ENCODE results near the gene HIGD1A.

The HIGD1A gene

DNA sequence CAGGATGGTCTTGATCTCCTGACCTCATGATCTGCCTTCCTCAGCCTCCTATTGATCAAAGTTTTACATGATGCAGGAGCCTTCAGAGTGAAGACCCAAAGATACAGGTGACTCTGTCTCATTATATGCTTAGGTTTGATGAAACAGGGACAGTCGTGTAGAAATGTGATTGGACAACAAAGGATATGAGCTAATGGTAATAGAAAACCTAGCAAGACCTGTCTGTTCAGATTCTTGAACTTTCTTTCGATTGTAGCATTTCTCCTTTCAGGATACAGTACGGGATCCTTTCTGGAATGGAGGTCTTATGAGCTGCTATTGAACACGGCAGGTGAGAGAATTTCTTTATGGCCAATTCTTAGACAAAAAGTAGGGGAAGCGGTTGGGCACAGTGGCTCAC, 4.9 kb upstream of the HIGD1A start, which contains the start of gene ACKR2:
Gene ACKR2, plus strand, starts transcription at position 244 of the 400 bp plus-strand sequence. CDS start 55,058 bp downstream, outside the sequence.
- no peaks in the 10 kb centered on the region for H3K79me2 ChIP-seq (ENCODE audit: low read length)
- no peaks in the 10 kb centered on the region for H4K20me1 ChIP-seq (ENCODE audit: insufficient read depth, low read length)
- no peak within 1 kb of the TSS for H2AFZ ChIP-seq (ENCODE audit: low read length)
- no peak within 1 kb of the TSS for H3K4me2 ChIP-seq (ENCODE audit: low read depth, low read length)
- DNase-seq, result no peak
- no peak within 1 kb of the TSS for H3K4me3 ChIP-seq (ENCODE audit: low read length)
- no peaks in the 10 kb centered on the region for H3K9me2 ChIP-seq (replicated peaks; ENCODE audit: insufficient read depth, low read length)
- H3F3A ChIP-seq (ENCODE audit: insufficient read depth, low read length), result peaks cover 1% of the 10 kb centered on the region; the same call in 1 of the 2 replicates
- H3K27ac ChIP-seq (ENCODE audit: low read length), result no peak within 1 kb of the TSS
- H3K36me3 ChIP-seq (replicated peaks; ENCODE audit: insufficient read depth, low read length), result no peaks in the 10 kb centered on the region
- H3K4me1 ChIP-seq (ENCODE audit: low read length), result no peaks in the 10 kb centered on the region
- no peaks in the 10 kb centered on the region for H3K27me3 ChIP-seq (replicated peaks; ENCODE audit: insufficient read depth, low read length)
- TF ChIP-seq EZH2phosphoT487 (IDR thresholded peaks at IDR 0.05; ENCODE audit: low read length), result no peak
- no peak for TF ChIP-seq EZH2 (optimal IDR thresholded peaks at IDR 0.05; ENCODE audit: low read depth, low read length)
- TF ChIP-seq, protein P1, sequence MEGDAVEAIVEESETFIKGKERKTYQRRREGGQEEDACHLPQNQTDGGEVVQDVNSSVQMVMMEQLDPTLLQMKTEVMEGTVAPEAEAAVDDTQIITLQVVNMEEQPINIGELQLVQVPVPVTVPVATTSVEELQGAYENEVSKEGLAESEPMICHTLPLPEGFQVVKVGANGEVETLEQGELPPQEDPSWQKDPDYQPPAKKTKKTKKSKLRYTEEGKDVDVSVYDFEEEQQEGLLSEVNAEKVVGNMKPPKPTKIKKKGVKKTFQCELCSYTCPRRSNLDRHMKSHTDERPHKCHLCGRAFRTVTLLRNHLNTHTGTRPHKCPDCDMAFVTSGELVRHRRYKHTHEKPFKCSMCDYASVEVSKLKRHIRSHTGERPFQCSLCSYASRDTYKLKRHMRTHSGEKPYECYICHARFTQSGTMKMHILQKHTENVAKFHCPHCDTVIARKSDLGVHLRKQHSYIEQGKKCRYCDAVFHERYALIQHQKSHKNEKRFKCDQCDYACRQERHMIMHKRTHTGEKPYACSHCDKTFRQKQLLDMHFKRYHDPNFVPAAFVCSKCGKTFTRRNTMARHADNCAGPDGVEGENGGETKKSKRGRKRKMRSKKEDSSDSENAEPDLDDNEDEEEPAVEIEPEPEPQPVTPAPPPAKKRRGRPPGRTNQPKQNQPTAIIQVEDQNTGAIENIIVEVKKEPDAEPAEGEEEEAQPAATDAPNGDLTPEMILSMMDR (IDR thresholded peaks at IDR 0.05; ENCODE audit: low read length), result no peak
- no peaks in the 10 kb centered on the region for H3K9me3 ChIP-seq (replicated peaks; ENCODE audit: insufficient read depth, low read length)
- no peak within 1 kb of the TSS for H3K9ac ChIP-seq (ENCODE audit: low read length)

DNA sequence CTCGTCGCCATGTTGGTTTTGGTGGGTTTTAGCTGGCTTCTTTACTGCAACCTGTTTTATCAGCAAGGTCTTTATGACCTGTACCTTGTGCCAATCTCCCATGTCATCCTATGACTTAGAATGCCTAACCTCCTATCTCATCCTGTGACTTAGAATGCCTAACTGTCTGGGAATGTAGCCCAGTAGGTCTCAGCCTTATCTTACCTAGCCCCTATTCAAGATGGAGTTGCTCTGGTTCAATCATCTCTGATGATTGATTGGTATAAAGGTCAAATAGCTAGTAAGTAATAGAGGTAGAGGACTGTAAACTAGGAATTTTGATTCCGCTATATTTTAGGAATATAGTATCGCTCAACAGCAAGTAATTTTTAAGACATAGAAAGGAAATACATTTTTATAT, 3.6 kb upstream of the HIGD1A start:
- Histone ChIP-seq H3K4me1 (ENCODE audit: low read length) (peaks cover 2% of the 10 kb centered on the region; the same call in 1 of the 2 replicates), H3F3A (ENCODE audit: insufficient read depth, low read length) (peaks cover 6% of the 10 kb centered on the region), H2AFZ (ENCODE audit: low read length) (no peak overlapping the region), H3K36me3 (replicated peaks; ENCODE audit: insufficient read depth, low read length) (no peaks in the 10 kb centered on the region), H3K9me2 (replicated peaks; ENCODE audit: insufficient read depth, low read length) (no peaks in the 10 kb centered on the region), H4K20me1 (ENCODE audit: insufficient read depth, low read length) (no peaks in the 10 kb centered on the region), H3K79me2 (ENCODE audit: low read length) (peaks cover 12% of the 10 kb centered on the region), H3K9ac (ENCODE audit: low read length) (no peak overlapping the region), H3K4me2 (ENCODE audit: low read depth, low read length) (no peak overlapping the region), H3K9me3 (replicated peaks; ENCODE audit: insufficient read depth, low read length) (no peaks in the 10 kb centered on the region), H3K27ac (ENCODE audit: low read length) (no peak overlapping the region), H3K27me3 (replicated peaks; ENCODE audit: insufficient read depth, low read length) (no peaks in the 10 kb centered on the region), H3K4me3 (ENCODE audit: low read length) (no peak overlapping the region)
- DNase-seq, result no peak
- TF ChIP-seq, protein P1 (IDR thresholded peaks at IDR 0.05; ENCODE audit: low read length), result no peak
- TF ChIP-seq EZH2 (optimal IDR thresholded peaks at IDR 0.05; ENCODE audit: low read depth, low read length), result no peak
- TF ChIP-seq EZH2phosphoT487 (IDR thresholded peaks at IDR 0.05; ENCODE audit: low read length), result no peak

DNA sequence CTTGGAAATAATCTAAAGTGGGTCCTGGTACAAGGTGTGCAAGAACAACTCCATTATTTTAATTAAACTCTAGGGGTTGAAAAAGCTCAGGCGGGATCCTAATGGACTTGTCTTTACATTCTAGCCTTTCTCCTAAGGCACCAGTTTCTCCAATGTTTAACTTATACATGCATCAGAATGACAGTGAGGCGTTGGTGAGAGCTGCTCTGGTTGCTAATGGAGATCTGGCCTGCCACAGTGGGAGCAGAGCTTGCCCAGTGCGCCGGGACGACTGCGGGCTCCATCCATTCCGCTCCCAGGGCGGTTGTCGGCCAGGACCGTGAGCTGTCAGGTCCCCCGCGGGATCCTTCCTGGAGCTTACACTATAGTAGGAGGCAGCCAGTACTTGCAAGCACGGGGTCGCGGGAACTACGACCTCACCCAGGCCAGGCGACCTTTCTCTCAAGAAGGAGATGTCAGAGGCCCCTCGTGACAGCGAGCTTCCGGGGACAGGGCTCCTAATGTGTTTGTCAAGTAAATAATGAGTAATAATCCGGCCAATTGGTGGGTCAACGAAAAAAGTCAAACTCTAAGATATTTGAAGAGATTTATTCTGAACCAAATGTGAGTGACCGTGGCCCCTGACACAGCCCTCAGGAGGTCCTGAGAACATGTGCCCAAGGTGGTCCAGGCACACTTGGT, 991 bp upstream of the HIGD1A start:
- H3K36me3 ChIP-seq (replicated peaks; ENCODE audit: insufficient read depth, low read length), result no peaks in the 10 kb centered on the region
- no peaks in the 10 kb centered on the region for H3K27me3 ChIP-seq (replicated peaks; ENCODE audit: insufficient read depth, low read length)
- peak overlapping the region; percentile 89 for H3K4me3 ChIP-seq (ENCODE audit: low read length)
- peaks cover 8% of the 10 kb centered on the region; the same call in 1 of the 2 replicates for H3K4me1 ChIP-seq (ENCODE audit: low read length)
- no peaks in the 10 kb centered on the region for H3K9me2 ChIP-seq (replicated peaks; ENCODE audit: insufficient read depth, low read length)
- H3K9ac ChIP-seq (ENCODE audit: low read length), result peak overlapping the region; percentile 85; the same call in 1 of the 2 replicates
- peak overlapping the region; percentile 99 for H2AFZ ChIP-seq (ENCODE audit: low read length)
- no peak for TF ChIP-seq EZH2 (optimal IDR thresholded peaks at IDR 0.05; ENCODE audit: low read depth, low read length)
- no peak for TF ChIP-seq EZH2phosphoT487 (IDR thresholded peaks at IDR 0.05; ENCODE audit: low read length)
- TF ChIP-seq, protein P1 (IDR thresholded peaks at IDR 0.05; ENCODE audit: low read length), result no peak
- no peaks in the 10 kb centered on the region for H3K9me3 ChIP-seq (replicated peaks; ENCODE audit: insufficient read depth, low read length)
- H3K27ac ChIP-seq (ENCODE audit: low read length), result no peak overlapping the region
- peaks cover 36% of the 10 kb centered on the region for H3K79me2 ChIP-seq (ENCODE audit: low read length)
- H3K4me2 ChIP-seq (ENCODE audit: low read depth, low read length), result peak overlapping the region; percentile 64
- peaks cover 6% of the 10 kb centered on the region for H3F3A ChIP-seq (ENCODE audit: insufficient read depth, low read length)
- no peaks in the 10 kb centered on the region for H4K20me1 ChIP-seq (ENCODE audit: insufficient read depth, low read length)
- no peak for DNase-seq

Data from MM.1S (cell line).